K562 (cell line): ENCODE measurements around the gene ITGAL. TPM values are rescaled to one million over a fixed set of nuclear protein-coding genes. Genes with fewer than 3 reads are reported as not detected.

Experiments used
- ASH1L ChIP-seq: fragments of 450-650 bp; IDR thresholded peaks from 2 replicates; pipeline ENCODE4 v1.6.1; 2018; ENCODE audit warnings: borderline replicate concordance, mild to moderate bottlenecking, low read depth; ENCODE audit not compliant: partially characterized antibody
- GABPA ChIP-seq: fragments of 200-800 bp; sonication (Bioruptor generic); conservative IDR thresholded peaks from 2 replicates; pipeline ENCODE4 v1.6.1; 2016; ENCODE audit warnings: low read depth, missing genetic modification characterization, missing compliant biosample characterization
- GATA2 ChIP-seq: sonication (generic); formaldehyde crosslinking; IDR thresholded peaks from 2 replicates; pipeline ENCODE4 v1.4.0; 2020; ENCODE audit warnings: mild to moderate bottlenecking, missing genetic modification reagents
- HNRNPK ChIP-seq: fragments of 200-400 bp; formaldehyde crosslinking; IDR thresholded peaks from one replicate; pipeline ENCODE4 v1.6.1; 2018; ENCODE audit warnings: mild to moderate bottlenecking, low read depth, low read length; ENCODE audit not compliant: poor library complexity, severe bottlenecking
- JUNB ChIP-seq: fragments of 450-650 bp; formaldehyde crosslinking; conservative IDR thresholded peaks from 2 replicates; pipeline ENCODE4 v1.4.0; 2020; ENCODE audit warnings: mild to moderate bottlenecking
- MBD2 ChIP-seq: sonication (generic); IDR thresholded peaks from 2 replicates; pipeline ENCODE4 v1.6.1; 2016; ENCODE audit warnings: low read depth, borderline replicate concordance
- MED1 ChIP-seq: sonication (generic); formaldehyde crosslinking; IDR thresholded peaks from 2 replicates; pipeline ENCODE4 v1.8.1; 2023; ENCODE audit warnings: missing genetic modification reagents, borderline replicate concordance
- NR4A1 ChIP-seq, 2 experiments: fragments of 250-450 bp in 1 of 2; fragments of 450-650 bp in 1 of 2; sonication (Bioruptor Pico) in 1 of 2; IDR thresholded peaks; 2 replicates each; pipeline versions ENCODE4 v1.4.0 to v1.6.1; 2016 to 2020; ENCODE audit warnings: mild to moderate bottlenecking in 2 of 2, missing compliant biosample characterization in 1 of 2, missing genetic modification characterization in 1 of 2, moderate library complexity in 1 of 2
- POLR3G ChIP-seq: IDR thresholded peaks from 2 replicates; pipeline ENCODE4 v1.6.1; 2011; ENCODE audit not compliant: insufficient read length, insufficient replicate concordance; ENCODE audit errors: extremely low read depth
- RBM17 ChIP-seq: fragments of 200-400 bp; formaldehyde crosslinking; IDR thresholded peaks from 2 replicates; pipeline ENCODE4 v1.6.1; 2017; ENCODE audit warnings: low read depth, mild to moderate bottlenecking, low read length, borderline replicate concordance
- SAP30 ChIP-seq: fragments of 200-600 bp; sonication (generic); IDR thresholded peaks from 2 replicates; pipeline ENCODE4 v1.6.1; 2012; ENCODE audit warnings: borderline replicate concordance, low read depth, mild to moderate bottlenecking, moderate library complexity, low read length, control low read depth, inconsistent platforms; ENCODE audit not compliant: insufficient read depth, poor library complexity, severe bottlenecking
- SP1 ChIP-seq: sonication (generic); formaldehyde crosslinking; IDR thresholded peaks from 2 replicates; pipeline ENCODE4 v1.8.1; 2022; ENCODE audit warnings: mild to moderate bottlenecking, missing genetic modification reagents
- SRF ChIP-seq, 2 experiments: fragments of 250-450, 450-650 bp in 1 of 2; sonication (Bioruptor Pico) in 1 of 2; sonication (generic) in 1 of 2; formaldehyde crosslinking; IDR thresholded peaks; 2 replicates each; pipeline versions ENCODE4 v1.5.0 to v1.5.1; 2020 to 2022; ENCODE audit warnings: mild to moderate bottlenecking in 1 of 2, missing genetic modification reagents in 1 of 2
- U2AF1 ChIP-seq: fragments of 200-400 bp; formaldehyde crosslinking; optimal IDR thresholded peaks from 2 replicates; pipeline ENCODE3; 2017; ENCODE audit warnings: mild to moderate bottlenecking, low read depth, low read length, moderate library complexity
- XRCC5 ChIP-seq: fragments of 200-400 bp; formaldehyde crosslinking; IDR thresholded peaks from 2 replicates; pipeline ENCODE4 v1.6.1; 2017; ENCODE audit warnings: low read depth, mild to moderate bottlenecking, low read length
- ZNF12 ChIP-seq: sonication (generic); formaldehyde crosslinking; IDR thresholded peaks from 2 replicates; pipeline ENCODE4 v1.4.0; 2020; ENCODE audit warnings: mild to moderate bottlenecking, missing genetic modification reagents
- polyA plus RNA-seq, 8 experiments: library from polyadenylated mRNA; depleted of rRNA in 4 of 8; stranded (reverse) in 5 of 8; unstranded in 3 of 8; fragments of >200 nt; fragmentation: Nextera tagmentation in 2 of 8; fragmentation: Illumina TruSeq in 1 of 8; extraction: Ambion mirVana in 2 of 8; extraction: Trizol in 1 of 8; gene quantifications; 2 replicates each; pipeline versions ENCODE4 v1.2.1 to v1.2.3, GENCODE V29; 2011 to 2014; ENCODE audit warnings: inconsistent platforms in 1 of 8, missing spikeins in 1 of 8
- total RNA-seq, 7 experiments: library from RNA; depleted of rRNA in 6 of 7; stranded (reverse); fragments of >200 nt in 6 of 7; fragmentation: Illumina TruSeq in 2 of 7; extraction: Trizol in 2 of 7; gene quantifications; 2 replicates each; pipeline versions ENCODE4 v1.2.1 to v1.2.3, GENCODE V29; 2011 to 2021; ENCODE audit warnings: low replicate concordance in 1 of 7
- TF ChIP-seq, protein P1 (sequence below): fragments of 250-450 bp; sonication (Bioruptor Pico); IDR thresholded peaks from 2 replicates; pipeline ENCODE4 v1.4.0; 2020

ITGAL gene
- total and polyA plus RNA-seq, 9 of the 15 experiments (the other 6 are each of a cell fraction or from before 2014, with no cell fraction given): 0.01 to 0.53 TPM; not detected in 7

DNA sequence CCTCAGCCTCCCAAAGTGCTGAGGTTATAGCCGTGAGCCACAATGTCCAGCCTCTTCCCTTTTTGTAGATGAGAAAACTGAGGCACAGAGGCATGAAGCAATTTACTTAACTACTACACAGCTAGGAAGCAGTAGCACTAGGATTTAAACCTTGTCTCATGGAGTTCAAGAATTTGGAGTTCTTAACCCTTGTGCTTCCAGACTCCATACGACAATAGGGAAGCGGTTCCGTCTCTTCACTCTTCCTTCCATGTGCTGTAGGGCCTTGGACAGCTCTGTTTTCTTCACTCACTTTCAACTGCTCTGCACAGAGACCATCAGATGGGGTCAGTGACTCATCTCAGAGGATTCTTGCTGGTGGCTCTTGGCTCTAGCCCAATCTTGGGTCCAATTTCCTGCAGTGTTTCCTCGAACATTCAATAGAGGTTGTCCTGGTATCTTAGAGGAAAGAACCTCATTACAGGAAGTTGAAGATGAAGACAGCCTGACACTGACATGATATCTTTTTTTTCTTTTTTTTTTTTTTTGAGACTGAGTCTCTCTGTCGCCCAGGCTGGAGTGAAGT lies 19.3 kb downstream of the ITGAL start (continued):
- TF ChIP-seq SP1 (CRISPR knock-in tag) (no peak), SRF (CRISPR knock-in tag; IDR thresholded peaks at IDR 0.05) (no peak), U2AF1 (no peak), RBM17 (no peak), MBD2 (0 out of 2 replicates have a peak, but pooled peaks have one; percentile 17), HNRNPK (no peak), ZNF12 (CRISPR knock-in tag) (no peak), ASH1L (no peak), JUNB (no peak; the same call in 1 of the 2 replicates), GATA2 (CRISPR knock-in tag) (no peak), GABPA (tag) (peak; percentile 46), MED1 (no peak), XRCC5 (no peak), POLR3G (no peak), NR4A1 (CRISPR knock-in tag; IDR thresholded peaks at IDR 0.05) (no peak), NR4A1 (tag; IDR thresholded peaks at IDR 0.05) (no peak), SAP30 (no peak)
- TF ChIP-seq, protein P1, sequence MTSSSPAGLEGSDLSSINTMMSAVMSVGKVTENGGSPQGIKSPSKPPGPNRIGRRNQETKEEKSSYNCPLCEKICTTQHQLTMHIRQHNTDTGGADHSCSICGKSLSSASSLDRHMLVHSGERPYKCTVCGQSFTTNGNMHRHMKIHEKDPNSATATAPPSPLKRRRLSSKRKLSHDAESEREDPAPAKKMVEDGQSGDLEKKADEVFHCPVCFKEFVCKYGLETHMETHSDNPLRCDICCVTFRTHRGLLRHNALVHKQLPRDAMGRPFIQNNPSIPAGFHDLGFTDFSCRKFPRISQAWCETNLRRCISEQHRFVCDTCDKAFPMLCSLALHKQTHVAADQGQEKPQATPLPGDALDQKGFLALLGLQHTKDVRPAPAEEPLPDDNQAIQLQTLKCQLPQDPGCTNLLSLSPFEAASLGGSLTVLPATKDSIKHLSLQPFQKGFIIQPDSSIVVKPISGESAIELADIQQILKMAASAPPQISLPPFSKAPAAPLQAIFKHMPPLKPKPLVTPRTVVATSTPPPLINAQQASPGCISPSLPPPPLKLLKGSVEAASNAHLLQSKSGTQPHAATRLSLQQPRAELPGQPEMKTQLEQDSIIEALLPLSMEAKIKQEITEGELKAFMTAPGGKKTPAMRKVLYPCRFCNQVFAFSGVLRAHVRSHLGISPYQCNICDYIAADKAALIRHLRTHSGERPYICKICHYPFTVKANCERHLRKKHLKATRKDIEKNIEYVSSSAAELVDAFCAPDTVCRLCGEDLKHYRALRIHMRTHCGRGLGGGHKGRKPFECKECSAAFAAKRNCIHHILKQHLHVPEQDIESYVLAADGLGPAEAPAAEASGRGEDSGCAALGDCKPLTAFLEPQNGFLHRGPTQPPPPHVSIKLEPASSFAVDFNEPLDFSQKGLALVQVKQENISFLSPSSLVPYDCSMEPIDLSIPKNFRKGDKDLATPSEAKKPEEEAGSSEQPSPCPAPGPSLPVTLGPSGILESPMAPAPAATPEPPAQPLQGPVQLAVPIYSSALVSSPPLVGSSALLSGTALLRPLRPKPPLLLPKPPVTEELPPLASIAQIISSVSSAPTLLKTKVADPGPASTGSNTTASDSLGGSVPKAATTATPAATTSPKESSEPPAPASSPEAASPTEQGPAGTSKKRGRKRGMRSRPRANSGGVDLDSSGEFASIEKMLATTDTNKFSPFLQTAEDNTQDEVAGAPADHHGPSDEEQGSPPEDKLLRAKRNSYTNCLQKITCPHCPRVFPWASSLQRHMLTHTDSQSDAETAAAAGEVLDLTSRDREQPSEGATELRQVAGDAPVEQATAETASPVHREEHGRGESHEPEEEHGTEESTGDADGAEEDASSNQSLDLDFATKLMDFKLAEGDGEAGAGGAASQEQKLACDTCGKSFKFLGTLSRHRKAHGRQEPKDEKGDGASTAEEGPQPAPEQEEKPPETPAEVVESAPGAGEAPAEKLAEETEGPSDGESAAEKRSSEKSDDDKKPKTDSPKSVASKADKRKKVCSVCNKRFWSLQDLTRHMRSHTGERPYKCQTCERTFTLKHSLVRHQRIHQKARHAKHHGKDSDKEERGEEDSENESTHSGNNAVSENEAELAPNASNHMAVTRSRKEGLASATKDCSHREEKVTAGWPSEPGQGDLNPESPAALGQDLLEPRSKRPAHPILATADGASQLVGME (CRISPR knock-in tag): no peak
